Measurements from ENCODE around the gene BMP5.

DNA sequence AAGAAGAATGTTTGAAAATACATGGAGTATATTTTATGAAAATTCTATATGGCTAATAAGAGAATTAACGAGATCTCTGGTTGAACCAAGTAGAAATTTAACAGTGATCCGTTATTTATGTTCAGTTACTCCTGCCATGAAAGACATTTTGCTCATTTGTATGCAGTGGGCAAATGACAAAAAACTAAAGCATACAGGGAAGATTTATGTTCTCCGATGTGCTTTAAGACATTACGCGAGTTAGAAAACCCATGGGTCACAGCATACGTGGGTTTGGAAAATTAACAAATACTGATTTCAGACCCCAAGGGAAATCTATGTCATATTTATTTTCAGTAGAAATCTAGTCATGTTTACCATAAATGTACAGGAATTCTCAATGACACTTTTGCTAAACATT, 90.1 kb downstream of the BMP5 start:
- TF ChIP-seq POLR2A (IDR thresholded peaks at IDR 0.05) (no peak), CTCF (IDR thresholded peaks at IDR 0.05) (no peak), POLR2AphosphoS5 (IDR thresholded peaks at IDR 0.05) (no peak)
